Psoas muscle (tissue), 8 donors: ENCODE results near the gene TCF20. TPM values are rescaled to one million over a fixed set of nuclear protein-coding genes. Genes with fewer than 3 reads are reported as not detected.

Source experiments
- ATAC-seq, 4 donors: fragments of 200-7000 bp; cut with Tn5 transposase; one replicate each; pipeline ENCODE4 v1.9.1; 2020; ENCODE audit warnings: moderate library complexity in 3 of 4, mild to moderate bottlenecking in 2 of 4
- DNase-seq, 2 donors: peaks; one replicate each; pipeline ENCODE4 v3.0.0-alpha.2; 2020
- H3K27ac ChIP-seq: fragments of 200-600 bp; one replicate; pipeline ENCODE4 v1.8.0; 2022
- H3K27me3 ChIP-seq, 3 donors: fragments of 200-600 bp in 1 of 3; one replicate each; pipeline versions ENCODE4 v1.6.1 to v1.8.0; 2013 to 2022; ENCODE audit warnings: low read length in 2 of 3, mild to moderate bottlenecking in 2 of 3, moderate library complexity in 1 of 3; ENCODE audit not compliant: insufficient read depth in 3 of 3
- H3K36me3 ChIP-seq, 2 donors: fragments of 200-600 bp in 1 of 2; one replicate each; pipeline versions ENCODE4 v1.6.1 to v1.8.0; 2013 to 2022; ENCODE audit warnings: low read depth in 1 of 2, mild to moderate bottlenecking in 1 of 2, moderate library complexity in 1 of 2; ENCODE audit not compliant: insufficient read depth in 1 of 2
- H3K4me1 ChIP-seq: fragments of 200-600 bp; one replicate; pipeline ENCODE4 v1.8.0; 2022
- H3K4me3 ChIP-seq: fragments of 200-600 bp; one replicate; pipeline ENCODE4 v1.8.0; 2022; ENCODE audit warnings: mild to moderate bottlenecking
- H3K9me3 ChIP-seq: fragments of 200-600 bp; one replicate; pipeline ENCODE4 v1.8.0; 2022
- WGBS, 3 donors: extraction: QIAGEN DNeasy Blood & Tissue Kit; methylation state at CpG; one replicate each; pipeline versions ENCODE4 v1.1.6 to v1.1.7; 2013; 5-methylcytosine and 5-hydroxymethylcytosine counted together
- intact Hi-C, 2 donors: fragments of 100-400 bp; cut with DNase I; formaldehyde crosslinking; loops; one replicate each; pipeline versions ENCODE4 v1.11.0 to v1.14.2; 2022
- polyA plus RNA-seq, 3 donors: library from polyadenylated mRNA; stranded (reverse); fragments of 200-250 nt; gene quantifications; one replicate each; pipeline ENCODE4 v1.2.3, GENCODE V29; 2013
- total RNA-seq, 4 donors: library from RNA; stranded (reverse); fragmentation: NEBNext Ultra II Directional in 2 of 4; extraction: Animal tissue kit (Norgen Biotek cat#: 25700) in 2 of 4; gene quantifications; one replicate each; pipeline versions ENCODE4 v1.2.1 to v1.2.4, GENCODE V29; 2021 to 2023
- TF ChIP-seq, protein P1 (sequence below): fragments of 200-600 bp; IDR thresholded peaks from one replicate; pipeline ENCODE4 v1.8.0; 2022; ENCODE audit warnings: antibody characterized with exemption
- donor health status: healthy with polysubstance abuse.
- donor health status: DM: no; HTN: no; CAD: no; lungs with moderate emphysema.
- donor health status: Bipolar disorder and iron deficiency.
- donor health status: healthy.
- donor health status: DM: yes; HTN: yes; CAD: no.
- donor health status: DM: no; HTN: no; CAD: no.
- donor health status: DM: no; HTN: no; CAD: no.
- donor health status: DM: yes; HTN: yes; CAD: no.

TCF20 gene
- total and polyA plus RNA-seq, 7 donors: 3.2 to 14.9 (median 10.1) TPM

DNA sequence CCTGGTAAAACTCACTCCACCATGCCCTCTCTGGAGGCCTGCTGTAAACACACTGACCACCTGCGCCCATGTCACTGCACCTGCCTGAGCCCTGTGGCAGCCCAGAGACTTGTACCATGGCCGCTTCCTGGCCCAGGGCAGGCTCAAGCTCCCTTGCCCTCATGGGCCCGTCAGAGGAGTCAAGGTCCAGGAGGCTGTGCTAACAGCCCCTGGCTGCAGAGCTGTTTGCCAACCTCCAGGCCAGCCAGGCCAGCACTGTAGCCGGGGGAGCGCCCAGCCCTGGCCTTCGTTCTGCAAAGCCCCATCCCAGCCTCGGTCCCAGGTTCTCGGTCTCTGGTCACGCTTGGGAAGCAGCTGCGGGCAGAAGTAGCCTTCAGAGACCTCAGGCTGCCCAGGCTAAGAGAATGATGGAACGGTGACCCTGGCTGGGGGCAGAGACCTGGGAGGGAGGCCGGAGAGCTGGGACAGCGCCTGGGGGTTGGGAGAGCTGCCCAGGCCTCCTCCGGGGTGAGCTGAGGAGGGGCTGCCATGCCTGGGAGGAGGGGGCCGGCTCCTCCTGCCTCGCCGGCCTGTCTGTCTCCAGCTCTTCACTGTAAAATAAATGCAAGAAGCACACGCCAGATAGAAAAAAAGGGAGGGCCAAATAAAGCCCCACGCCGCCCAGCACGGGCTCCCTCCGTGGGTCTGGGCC lies 11.9 kb upstream of the TCF20 start:
- H3K4me3 ChIP-seq: no peak overlapping the region
- H3K9me3 ChIP-seq: no peaks in the 10 kb centered on the region
- peaks cover 0 to 72% (median 16%) of the 10 kb centered on the region in 3 donors for H3K27me3 ChIP-seq
- peaks cover 4% of the 10 kb centered on the region for H3K4me1 ChIP-seq
- TF ChIP-seq, protein P1, sequence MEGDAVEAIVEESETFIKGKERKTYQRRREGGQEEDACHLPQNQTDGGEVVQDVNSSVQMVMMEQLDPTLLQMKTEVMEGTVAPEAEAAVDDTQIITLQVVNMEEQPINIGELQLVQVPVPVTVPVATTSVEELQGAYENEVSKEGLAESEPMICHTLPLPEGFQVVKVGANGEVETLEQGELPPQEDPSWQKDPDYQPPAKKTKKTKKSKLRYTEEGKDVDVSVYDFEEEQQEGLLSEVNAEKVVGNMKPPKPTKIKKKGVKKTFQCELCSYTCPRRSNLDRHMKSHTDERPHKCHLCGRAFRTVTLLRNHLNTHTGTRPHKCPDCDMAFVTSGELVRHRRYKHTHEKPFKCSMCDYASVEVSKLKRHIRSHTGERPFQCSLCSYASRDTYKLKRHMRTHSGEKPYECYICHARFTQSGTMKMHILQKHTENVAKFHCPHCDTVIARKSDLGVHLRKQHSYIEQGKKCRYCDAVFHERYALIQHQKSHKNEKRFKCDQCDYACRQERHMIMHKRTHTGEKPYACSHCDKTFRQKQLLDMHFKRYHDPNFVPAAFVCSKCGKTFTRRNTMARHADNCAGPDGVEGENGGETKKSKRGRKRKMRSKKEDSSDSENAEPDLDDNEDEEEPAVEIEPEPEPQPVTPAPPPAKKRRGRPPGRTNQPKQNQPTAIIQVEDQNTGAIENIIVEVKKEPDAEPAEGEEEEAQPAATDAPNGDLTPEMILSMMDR: no peak
- DNase-seq: peak in 1 of 2 donors; percentile 41
- no peaks in the 10 kb centered on the region for H3K36me3 ChIP-seq
- H3K27ac ChIP-seq: no peak overlapping the region
- 34 to 45% (median 38%) methylated on average over 22 of the region's 22 CpGs for WGBS, 3 donors
- intact Hi-C loops: no loop called here
- ATAC-seq: peak in 1 of 4 donors; percentile 21

DNA sequence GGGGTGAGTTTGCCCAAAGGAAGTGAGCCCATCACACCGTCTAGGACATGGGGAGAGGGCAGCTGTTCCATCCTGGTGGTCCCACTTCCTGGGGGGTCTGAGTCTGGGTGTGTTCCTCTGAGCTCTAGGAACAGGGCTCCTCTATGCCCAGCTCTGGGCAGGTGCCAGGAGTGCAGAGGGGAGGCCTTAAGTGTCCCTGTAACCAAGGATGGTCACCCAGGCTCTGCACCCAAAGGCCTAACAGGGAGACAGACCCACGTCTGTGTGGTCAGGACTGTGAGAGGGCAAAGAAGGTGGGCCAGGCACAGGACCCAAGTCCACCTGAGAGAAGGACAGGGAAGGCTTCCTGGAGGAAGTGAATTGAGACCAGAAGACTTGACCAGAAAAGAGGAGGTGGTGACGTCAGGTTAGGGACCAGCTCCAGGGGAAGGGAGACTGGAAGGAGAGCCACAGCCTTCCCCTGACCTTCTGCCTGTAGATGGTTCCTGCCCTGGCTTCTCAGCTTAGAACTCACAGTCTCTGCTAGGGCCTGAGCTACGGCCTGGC lies 11.3 kb upstream of the TCF20 start:
- Histone ChIP-seq H3K9me3 (no peaks in the 10 kb centered on the region), H3K27ac (no peak overlapping the region), H3K4me1 (peaks cover 4% of the 10 kb centered on the region), H3K4me3 (no peak overlapping the region), H3K36me3 (no peaks in the 10 kb centered on the region), H3K27me3 (peaks cover 0 to 72% (median 16%) of the 10 kb centered on the region in 3 donors)
- ATAC-seq (no peak), DNase-seq (peak in 1 of 2 donors; percentile 11)
- WGBS, 3 donors: 69 to 76% (median 76%) methylated on average over 4 of the region's 4 CpGs
- TF ChIP-seq, protein P1: no peak
- intact Hi-C loops: no loop called here

DNA sequence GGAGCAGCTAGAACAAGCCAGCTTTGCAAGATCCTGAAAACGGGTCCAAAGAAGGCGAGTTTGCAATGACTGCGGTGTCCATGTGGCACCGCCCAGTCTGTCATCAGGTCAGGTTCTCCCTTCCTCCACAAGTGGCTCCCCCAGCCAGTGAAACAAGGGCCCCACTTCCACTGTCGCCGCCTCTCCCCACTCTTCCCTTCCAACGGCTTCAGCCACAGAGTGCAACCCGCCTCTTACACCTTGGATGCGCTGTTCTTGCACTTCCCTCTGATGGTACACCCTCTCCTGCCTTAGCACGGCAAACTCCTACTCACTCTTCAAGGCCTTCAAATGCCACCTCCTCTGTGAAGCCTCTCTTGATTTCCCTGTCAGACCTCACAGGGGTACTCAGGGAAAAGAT lies 10.8 kb upstream of the TCF20 start:
- no peak for ATAC-seq
- TF ChIP-seq, protein P1: no peak
- WGBS, 3 donors: 88 to 89% (median 88%) methylated on average over 10 of the region's 10 CpGs
- no peak overlapping the region for H3K27ac ChIP-seq
- H3K27me3 ChIP-seq: peaks cover 0 to 69% (median 16%) of the 10 kb centered on the region in 3 donors
- no peaks in the 10 kb centered on the region for H3K36me3 ChIP-seq
- H3K4me3 ChIP-seq: no peak overlapping the region
- intact Hi-C loops: no loop called here
- H3K4me1 ChIP-seq: peaks cover 4% of the 10 kb centered on the region
- no peaks in the 10 kb centered on the region for H3K9me3 ChIP-seq
- DNase-seq: peak in 1 of 2 donors; percentile 24

DNA sequence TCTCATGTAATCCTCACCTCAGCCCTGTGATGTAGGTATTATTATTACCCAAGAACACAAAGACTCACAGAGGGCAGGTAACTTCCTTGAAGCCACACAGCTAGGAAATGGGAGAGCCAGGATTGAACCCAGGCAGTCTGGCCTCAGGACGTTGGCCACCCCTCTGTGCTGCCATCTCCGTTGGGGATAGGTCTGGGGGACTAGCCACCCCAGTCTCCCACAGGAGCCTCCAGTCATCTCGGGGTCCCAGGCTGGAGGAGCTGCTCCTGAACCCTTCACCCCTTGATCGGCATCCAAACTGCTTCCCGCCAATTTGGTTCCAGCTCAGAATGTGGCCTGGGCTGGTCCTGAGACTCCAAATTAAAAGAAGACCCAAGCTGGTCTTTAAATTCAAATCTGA lies 10.4 kb upstream of the TCF20 start:
- Histone ChIP-seq H3K36me3 (no peaks in the 10 kb centered on the region), H3K27me3 (peaks cover 0 to 65% (median 16%) of the 10 kb centered on the region in 3 donors), H3K4me1 (peaks cover 4% of the 10 kb centered on the region), H3K4me3 (no peak overlapping the region), H3K9me3 (no peaks in the 10 kb centered on the region), H3K27ac (no peak overlapping the region)
- intact Hi-C loops: no loop called here
- TF ChIP-seq, protein P1: no peak
- 68 to 80% (median 78%) methylated on average over 5 of the region's 5 CpGs for WGBS, 3 donors
- DNase-seq (peak in 1 of 2 donors; percentile 32), ATAC-seq (no peak)
